HG03575 (cell line): ENCODE results near the gene CWC25.
"Not testable (repeated sequence)": the region's sequence is repeated elsewhere in the genome, so short reads cannot be mapped to it uniquely, and the experiment has no call there.

Source experiments
- ATAC-seq: cut with Tn5 transposase; IDR thresholded peaks from one replicate; pipeline ENCODE4 v1.9.1; 2021; ENCODE audit not compliant: unreplicated experiment, insufficient number of reproducible peaks, low FRiP score; ENCODE audit errors: extremely low read depth

The CWC25 gene

DNA sequence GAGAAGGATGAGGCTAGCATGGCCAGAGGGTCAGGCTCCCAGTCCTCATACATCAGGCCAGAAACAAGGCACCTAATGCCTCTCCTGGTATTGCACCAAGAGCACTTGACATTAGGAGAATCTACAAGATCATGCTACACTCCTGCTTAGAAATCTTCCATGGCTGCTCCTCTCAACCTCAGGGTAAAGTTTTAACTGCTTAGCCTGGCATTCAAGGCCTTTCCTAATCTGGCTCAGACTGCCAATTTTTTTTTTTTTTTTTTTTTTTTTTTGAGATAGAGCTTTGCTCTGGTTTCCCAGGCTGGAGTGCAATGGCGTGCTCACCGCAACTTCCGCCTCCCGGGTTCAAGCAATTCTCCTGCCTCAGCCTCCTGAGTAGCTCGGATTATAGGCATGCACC is 34.0 kb downstream of the CWC25 start:
- no peak for ATAC-seq

DNA sequence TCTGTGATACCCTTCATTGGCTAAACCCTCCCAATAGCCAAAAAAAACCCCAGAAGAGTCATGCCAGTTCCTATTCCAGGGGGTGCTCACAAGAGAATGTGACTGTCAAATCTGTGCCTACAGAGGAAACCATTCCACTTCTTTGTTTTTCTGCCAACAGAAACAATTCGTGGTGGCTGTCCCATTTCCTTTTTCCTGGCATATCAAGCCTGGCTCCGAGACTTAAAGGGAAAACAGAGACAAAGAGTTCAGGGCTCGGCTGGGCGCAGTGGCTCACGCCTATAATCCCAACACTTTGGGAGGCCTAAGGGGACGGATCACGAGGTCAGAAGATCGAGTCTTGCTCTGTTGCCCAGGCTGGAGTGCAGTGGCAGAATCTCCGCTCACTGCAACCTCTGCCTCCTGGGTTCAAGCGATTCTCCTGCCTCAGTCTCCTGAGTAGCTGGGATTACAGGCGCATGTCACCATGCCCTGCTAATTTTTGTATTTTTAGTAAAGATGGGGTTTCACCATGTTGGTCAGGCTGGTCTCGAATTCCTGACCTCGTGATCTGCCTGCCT is 34.9 kb downstream of the CWC25 start:
- ATAC-seq: not testable (repeated sequence)

DNA sequence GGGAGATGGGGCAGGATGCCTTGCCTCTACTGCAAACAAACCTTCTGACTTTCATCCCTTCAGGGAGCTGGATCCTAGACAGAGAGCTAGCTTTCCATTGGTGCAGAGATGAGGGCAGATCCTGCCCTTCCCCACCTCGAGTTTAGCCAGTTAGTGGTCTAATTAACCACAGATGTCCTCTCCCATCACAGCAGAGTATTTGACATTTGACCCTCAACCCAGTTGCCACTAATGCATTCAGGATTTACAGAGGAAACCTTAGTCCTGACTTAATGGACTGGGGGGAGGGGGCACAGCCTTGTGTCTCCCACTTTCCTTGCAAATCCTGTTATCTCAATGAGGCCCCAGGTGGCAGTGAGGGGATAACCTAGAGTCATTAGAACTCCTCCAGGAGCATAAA is 35.9 kb downstream of the CWC25 start:
- no peak for ATAC-seq

DNA sequence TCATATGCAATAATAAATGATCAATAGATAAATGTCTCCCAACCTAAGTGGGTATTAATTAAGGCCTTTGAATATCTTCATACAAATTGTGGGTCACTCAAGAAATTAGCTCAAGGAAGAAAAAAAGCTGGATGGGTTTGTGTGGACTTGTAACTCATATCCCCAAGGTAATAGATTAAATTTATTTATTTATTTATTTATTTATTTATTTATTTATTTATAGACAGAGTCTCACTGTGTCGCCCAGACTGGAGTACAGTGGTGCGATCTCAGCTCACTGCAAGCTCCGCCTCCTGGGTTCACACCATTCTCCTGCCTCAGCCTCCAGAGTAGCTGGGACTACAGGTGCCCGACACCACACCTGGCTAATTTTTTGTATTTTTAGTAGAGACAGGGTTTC is 37.1 kb downstream of the CWC25 start:
- not testable (repeated sequence) for ATAC-seq

DNA sequence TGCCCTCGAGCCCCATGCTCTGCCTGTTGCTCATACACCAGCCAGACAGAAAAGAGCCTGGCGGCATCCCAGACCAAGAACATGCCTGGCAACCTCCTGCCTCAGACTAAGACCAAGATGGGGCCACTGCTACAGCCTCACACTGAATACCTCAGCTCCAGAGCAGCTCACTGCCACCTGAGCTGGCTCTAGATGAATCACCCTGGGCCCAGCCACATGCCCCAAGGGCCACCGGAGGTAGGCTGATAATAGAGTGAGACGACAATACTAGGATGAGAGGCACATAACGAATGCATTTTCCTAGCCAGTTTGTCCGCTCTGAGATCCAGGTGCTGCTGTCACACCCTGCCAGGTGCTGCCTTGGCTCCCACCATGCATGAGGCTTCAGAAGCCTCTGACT is 38.7 kb downstream of the CWC25 start:
- no peak for ATAC-seq

DNA sequence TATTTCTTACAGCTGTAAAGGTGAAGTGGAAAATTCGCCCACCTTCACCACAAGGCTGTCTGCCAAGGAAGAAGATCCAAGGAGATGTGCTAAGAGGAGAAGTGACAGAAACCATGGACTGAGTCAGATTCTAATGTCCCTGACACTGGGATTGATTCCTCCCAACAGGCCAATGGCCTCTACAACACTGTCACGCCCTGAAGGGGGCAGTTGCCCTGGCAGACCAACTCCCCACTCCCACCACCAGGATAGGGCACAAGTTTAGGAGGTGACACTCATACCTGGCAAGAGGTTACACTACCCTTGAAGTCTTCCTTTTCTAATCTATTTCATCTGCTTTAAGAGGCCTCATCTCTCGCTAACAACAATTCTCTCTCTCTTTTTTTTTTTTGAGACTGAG is 41.9 kb downstream of the CWC25 start:
- ATAC-seq: no peak

DNA sequence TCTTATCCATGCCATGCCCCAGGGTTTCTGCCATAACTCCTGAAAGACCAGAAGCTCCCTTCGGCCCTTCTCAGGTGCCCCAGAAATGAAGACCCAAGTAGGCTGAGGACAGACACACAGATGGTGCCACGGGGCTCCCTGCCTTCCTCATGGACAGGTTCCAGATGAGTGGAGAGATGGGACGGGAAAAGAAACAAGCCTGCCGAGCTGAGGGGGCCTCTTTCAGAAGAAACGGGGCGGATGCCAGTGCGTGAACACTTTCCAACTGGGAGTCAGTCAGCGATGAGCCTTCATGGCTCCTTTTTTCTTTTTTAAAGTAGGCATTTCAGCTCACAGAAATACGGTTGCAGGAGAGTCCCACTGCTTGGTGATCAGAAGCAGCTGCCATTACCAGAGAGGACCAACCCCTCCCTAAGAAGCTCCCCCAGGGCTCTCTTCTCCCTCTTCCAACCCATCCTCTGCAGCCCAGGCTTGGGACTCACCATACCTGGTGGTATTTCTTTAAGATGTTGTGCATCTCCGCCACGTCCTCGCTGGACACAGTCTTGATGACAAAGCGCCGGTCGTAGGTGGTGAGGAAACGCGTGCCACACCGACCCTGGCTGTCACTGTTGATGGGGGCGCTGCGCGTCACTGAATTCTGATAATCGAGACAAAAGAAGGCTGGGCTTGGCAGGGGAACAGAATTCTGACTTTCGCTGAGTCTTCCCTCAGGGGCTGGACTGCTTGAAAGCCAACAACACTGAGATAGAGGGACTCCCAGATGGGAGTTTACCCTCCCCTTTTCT is 45.0 kb downstream of the CWC25 start:
- no peak for ATAC-seq

DNA sequence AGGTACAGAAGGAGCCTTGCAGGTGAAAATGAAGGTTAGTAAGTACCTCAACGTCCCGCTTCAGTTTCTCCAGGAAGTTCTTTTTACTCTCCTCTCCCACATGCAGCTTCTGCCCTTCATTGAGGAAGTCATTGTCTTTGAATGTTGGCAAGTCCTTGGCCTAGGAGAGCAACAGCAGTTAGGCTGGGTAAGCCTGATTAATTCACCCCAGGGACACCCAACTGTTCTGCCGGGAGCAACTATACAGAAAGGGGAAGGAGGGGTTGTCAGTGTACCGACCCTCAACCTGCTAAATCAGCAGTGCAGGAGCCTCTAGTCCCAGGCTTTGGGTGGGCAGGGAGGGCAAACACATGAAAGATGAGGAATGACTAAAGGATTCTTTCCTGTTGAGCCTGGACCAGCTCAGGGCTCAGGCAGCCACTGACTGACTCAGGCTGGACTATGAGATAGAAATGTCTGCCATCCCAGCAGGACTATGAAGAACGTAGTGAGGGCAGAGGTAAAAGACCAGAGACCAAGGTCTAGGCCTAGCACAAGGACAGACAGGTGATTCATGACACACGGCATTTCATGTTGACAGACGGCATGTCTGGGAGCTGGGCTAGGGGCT is 47.4 kb downstream of the CWC25 start:
- no peak for ATAC-seq

DNA sequence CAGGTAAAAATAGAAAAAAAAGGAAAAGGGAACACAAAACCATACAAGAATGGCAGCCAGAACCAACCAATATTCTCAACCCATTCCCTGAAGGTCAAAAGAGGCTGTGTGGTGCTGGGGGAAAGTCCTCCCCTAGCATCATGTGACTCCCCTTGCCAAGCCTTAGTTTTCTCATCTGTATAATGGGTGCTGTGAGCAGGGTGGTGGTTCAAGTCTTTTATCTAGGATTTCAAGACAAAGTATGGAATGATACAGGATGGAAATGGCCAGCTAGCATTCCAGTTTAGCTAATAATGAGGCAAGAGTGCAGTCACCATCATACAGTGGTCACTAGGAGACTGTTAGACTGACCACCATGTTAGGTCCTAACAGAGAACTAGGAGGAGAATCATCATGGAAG is 51.9 kb downstream of the CWC25 start:
- ATAC-seq: no peak

DNA sequence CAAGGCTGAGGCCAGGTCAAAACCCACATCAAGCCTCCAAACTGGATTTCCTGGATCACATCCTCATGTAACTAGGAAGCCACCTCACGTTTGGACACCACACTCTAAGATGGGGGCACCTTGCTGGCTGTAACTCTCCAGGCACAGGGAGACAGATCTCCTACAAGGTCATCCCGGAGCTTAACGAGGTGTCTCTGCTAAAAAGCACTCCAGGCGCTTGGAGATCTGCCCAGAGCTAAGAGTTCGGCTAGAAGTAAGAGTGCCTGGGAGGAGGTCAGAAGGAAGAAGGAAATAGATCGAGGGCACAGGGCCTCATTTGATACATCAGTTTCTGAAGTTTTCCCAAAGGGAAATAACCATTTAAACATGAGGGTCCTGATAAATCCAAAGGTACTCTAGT is 56.7 kb downstream of the CWC25 start:
- ATAC-seq: no peak

DNA sequence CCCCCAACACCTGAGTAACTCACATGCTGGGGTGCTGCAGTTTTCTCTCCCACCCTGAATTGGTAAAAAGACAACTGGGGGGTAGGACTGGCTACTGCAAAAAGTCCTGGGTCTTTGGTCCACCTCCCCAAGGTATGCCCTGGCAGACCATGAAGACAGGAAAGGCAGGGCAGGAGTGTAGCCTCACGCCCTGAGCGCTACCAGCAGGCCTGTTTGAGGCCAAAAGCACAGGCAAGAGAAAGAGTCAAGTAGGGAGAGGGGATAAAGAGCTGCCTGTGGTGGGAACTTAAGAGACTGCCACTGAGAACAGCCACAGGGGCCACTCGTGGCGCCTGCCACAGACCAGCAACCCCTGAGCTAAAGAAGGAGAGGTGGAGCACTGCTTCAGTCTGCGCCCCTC is 58.8 kb downstream of the CWC25 start:
- no peak for ATAC-seq

DNA sequence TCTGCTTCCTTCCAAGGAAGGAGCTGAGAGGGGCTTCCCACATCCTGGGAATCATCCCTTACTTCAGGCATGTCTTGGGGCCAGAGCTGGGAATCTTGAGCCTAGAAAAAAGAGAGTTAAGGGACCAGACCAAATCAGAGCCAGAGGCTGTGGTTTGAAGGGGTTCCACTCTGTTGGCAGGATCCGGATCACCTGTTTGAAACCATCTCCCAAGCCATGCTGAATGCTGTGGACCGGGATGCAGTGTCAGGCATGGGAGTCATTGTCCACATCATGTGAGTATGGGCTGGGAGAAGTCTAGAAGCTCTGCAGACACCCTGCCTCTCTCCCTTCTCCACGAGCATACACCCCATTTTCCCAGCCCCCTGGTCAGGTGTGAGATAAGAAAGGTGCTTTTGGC is 62.9 kb downstream of the CWC25 start:
- ATAC-seq: no peak

DNA sequence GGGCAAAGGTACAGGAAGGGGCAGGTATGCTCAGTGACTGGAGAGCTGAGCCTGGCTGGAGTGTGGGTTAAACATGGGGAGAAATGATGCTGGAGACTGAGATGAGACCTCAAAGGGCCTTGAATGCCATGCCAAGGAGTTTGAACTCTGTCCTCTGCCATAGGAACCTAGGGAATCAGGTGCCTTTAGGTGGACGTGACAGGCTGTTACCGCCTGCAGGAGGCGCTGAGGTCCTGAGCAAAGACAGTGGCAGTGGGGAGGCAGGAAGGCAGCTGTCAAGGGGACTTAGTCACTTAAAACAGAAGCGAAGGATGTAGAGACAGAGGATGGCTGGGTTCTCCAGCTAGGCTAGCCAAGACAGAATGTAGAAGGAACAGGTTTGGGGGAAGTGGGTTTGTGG is 63.5 kb downstream of the CWC25 start:
- no peak for ATAC-seq

DNA sequence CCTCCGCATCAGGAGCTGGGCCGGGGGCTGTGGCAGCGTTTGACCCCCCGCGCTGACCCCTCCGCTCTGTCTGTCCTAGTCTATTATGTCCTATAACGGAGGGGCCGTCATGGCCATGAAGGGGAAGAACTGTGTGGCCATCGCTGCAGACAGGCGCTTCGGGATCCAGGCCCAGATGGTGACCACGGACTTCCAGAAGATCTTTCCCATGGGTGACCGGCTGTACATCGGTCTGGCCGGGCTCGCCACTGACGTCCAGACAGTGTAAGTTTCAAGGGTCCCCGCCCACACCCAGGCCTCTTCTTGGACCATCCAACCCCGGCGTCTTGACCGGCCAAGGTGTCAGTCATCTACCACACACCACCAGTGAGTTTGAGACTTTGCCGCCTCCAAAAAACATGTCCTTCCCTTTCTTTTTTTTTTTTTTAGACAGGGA is 72.0 kb downstream of the CWC25 start:
- no peak for ATAC-seq

DNA sequence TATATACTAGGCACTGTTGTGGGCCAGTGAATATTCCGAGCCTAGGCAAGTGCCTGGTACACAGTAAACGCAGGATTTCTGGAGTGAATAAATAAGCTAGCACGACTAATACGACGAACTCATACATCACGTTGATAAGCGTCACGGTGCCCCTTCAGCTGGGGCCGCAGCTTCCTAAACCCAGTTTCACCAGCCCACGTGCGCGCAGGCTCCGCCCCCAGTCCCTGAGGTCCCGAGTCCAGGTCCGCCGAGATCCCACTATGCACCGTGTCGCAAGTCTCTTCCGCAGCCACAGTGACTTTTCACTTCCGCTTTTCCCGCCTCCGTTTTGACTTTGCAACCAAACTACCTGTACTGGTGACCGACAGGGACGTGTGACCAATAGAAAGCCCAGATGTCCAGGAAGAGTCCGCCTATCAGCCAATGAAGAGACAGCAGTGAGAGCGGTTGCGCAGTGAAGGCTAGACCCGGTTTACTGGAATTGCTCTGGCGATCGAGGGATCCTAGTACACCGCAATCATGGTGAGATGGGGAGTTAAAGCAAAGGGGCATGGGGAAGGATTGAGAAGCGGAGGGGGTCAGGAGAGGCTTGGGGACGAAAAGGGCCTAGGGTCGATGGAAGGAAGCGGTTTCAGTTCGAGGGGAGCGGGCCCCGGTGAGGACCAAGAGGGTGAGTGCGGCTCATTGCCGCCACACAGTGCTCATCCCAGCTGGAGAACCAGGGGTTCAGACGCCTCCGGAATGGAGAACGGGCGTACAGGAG is 72.6 kb downstream of the CWC25 start, which contains the start of gene PSMB3:
TSS of gene PSMB3 (plus strand) at position 434 of the 763 bp plus-strand sequence. CDS start at position 520, 86 bp downstream.
- peak; percentile 45 for ATAC-seq

DNA sequence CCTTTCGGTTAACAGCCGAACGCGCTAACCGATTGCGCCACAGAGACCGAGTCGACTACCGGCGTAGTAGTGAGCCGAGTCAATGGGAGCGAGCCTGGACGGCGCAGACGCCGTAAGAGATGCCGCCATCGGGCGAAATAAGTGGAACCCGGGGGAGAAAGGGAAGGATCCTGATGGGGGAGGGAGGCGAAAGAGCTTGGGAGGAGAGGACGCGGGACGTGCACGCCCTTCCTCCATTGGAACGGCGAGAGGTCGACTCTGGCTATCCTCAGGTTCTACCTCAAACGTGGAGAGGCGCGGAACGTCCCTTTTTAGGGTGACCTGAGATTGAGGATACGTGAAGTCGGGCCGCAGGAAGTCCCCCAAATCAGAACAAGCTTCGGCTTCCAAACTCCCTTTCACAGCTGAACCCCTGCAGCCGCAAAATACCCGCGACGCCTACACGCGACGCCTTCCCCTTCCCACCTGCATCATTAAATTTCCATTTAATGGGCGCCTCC is 73.3 kb downstream of the CWC25 start:
- no peak for ATAC-seq

DNA sequence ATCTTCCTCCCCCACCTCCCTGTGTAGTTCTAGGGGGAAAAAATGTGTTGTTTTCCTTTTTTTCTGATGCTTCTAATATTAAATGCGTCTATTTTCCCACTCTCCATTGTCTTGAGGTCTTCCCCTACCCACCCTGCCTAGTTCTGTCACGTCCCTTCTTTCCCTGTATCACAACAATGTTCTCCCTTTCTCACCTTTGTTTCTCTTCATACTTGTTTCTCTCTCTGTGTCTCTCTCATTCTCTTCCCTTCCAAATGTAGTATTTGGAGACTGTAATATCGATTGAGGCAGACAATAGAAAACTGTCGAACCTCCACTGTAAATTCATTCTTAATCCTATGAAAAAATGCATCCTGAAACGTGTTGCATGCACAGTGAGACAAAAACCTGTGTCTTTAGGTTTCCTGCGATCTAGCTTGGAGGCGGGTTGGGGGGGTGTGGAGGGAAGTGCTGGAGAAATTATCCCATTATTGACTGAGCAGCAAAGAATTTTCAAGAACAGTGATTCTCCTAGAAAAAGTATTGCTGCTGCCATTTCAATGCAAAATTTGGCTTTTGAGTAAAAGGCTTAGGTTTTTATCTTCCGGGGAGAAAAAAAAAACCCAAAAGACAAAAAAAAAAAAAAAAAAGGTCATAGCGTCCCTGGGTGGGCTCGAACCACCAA is 73.8 kb downstream of the CWC25 start:
- ATAC-seq: no peak
